ENCODE results near the gene TATDN2. TPM values are rescaled to one million over a fixed set of nuclear protein-coding genes. Genes with fewer than 3 reads are reported as not detected.
A peak's percentile ranks its signal among the peaks of the same experiment; 100 is the strongest.

The TATDN2 gene
- total and polyA plus RNA-seq, 2 donors (not counting 3 experiments of a cell fraction or from before 2014, with no cell fraction given): 10.7 to 26.8 TPM

GRCh38 chr3:10330319-10330718 lies 82.1 kb downstream of the TATDN2 start:
- H4K20me1 ChIP-seq (replicated peaks; ENCODE audit: control insufficient read depth, extremely low read depth, insufficient read depth, low read length): no peaks in the 10 kb centered on the region
- H3K9me1 ChIP-seq (replicated peaks; ENCODE audit: control insufficient read depth, extremely low read depth, insufficient read depth, low read length): no peaks in the 10 kb centered on the region
- H3K36me3 ChIP-seq (ENCODE audit: control insufficient read depth in 2 of 2, extremely low read depth in 1 of 2, insufficient read depth in 2 of 2, low read length in 2 of 2): no peaks in the 10 kb centered on the region
- no peak overlapping the region for H3K4me2 ChIP-seq (ENCODE audit: insufficient read depth, low read length)
- CTCF ChIA-PET: interaction anchor here (0.8 to 2.4 kb wide), 3 partner anchors 8 to 14 kb away, joined by 4 to 9 read pairs (median 9); no protein-coding TSS in a partner anchor
- H3K9me3 ChIP-seq (replicated peaks; ENCODE audit: control insufficient read depth, insufficient read depth, low read length): no peaks in the 10 kb centered on the region
- no peaks in the 10 kb centered on the region for H3K79me2 ChIP-seq (ENCODE audit: control insufficient read depth, insufficient read depth, low read length)
- no peak overlapping the region for H2AFZ ChIP-seq (ENCODE audit: low read depth, low read length)
- intact Hi-C loops (cut with micrococcal nuclease): no loop called here
- TF ChIP-seq POLR2A (IDR thresholded peaks at IDR 0.05; ENCODE audit: low read depth, low read length) (no peak), MAX (IDR thresholded peaks at IDR 0.05; ENCODE audit: insufficient read depth, insufficient read length) (no peak), JUN (IDR thresholded peaks at IDR 0.05; ENCODE audit: borderline replicate concordance, insufficient read depth, insufficient read length, low read depth) (no peak), EZH2 (IDR thresholded peaks at IDR 0.05; ENCODE audit: borderline replicate concordance, low read depth, low read length, severe bottlenecking) (no peak), CTCF (IDR thresholded peaks at IDR 0.05; ENCODE audit: extremely low read depth in 1 of 2, insufficient read depth in 1 of 2, low read depth in 1 of 2, low read length in 2 of 2) (no peak), POLR2AphosphoS5 (IDR thresholded peaks at IDR 0.05; ENCODE audit: insufficient read depth, low read depth, low read length) (no peak), GATA2 (IDR thresholded peaks at IDR 0.05; ENCODE audit: insufficient read depth, insufficient read length, low read depth, low read length) (no peak), FOS (IDR thresholded peaks at IDR 0.05; ENCODE audit: borderline replicate concordance, insufficient read depth, low read length) (no peak), MYC (IDR thresholded peaks at IDR 0.05; ENCODE audit: low read depth, low read length) (no peak)
- no peak for DNase-seq (ENCODE audit: low read depth, low spot score)
- POLR2A ChIA-PET: no interaction called here
- H3K27ac ChIP-seq (ENCODE audit: insufficient read depth, low read depth, low read length): no peak overlapping the region
- FAIRE-seq: no peak
- no peaks in the 10 kb centered on the region for H3K4me1 ChIP-seq (ENCODE audit: control insufficient read depth, extremely low read depth, insufficient read depth, low read length)
- H3K4me3 ChIP-seq (replicated peaks in 1 of 3; ENCODE audit: insufficient read depth in 1 of 3, low read depth in 1 of 3, low read length in 3 of 3): no peak overlapping the region
- peaks cover 27 to 44% of the 10 kb centered on the region in 2 experiments for H3K27me3 ChIP-seq (ENCODE audit: control insufficient read depth in 2 of 2, insufficient read depth in 2 of 2, low read length in 2 of 2)
- dilution Hi-C loops (cut with MboI; ENCODE audit: extremely low pct_ligation_motif_present, low sequenced_read_pairs): no loop called here
- no TSS peak for BruUV-seq (replicated peaks)
- H3K9ac ChIP-seq (replicated peaks; ENCODE audit: extremely low read depth, insufficient read depth, low read length): no peak overlapping the region

MicroRNAs within 50 kb of the gene (microRNA counts, 767-probe panel; counts per million panel counts)
- microRNA hsa-miR-378b: 723 counts per million, percentile 96 among the panel's probes with 10 or more counts

Small RNA genes lying within 50 kb of the gene (microRNA-seq; reads per million reads assigned to microRNA genes)
- not detected for gene MIR378B (ENCODE audit: borderline number of aligned reads, borderline replicate concordance)

Small RNA genes lying within 50 kb of the gene (small RNA-seq; reads per million reads assigned to genes)
- not detected for gene MIR378B (ENCODE audit: insufficient read depth, insufficient read length, low read depth, low replicate concordance)
- not detected for gene RF02126 (ENCODE audit: insufficient read depth, insufficient read length, low read depth, low replicate concordance)

Other genes starting within 250 kb of the TATDN2 start
- gene FANCD2, start 222.0 kb upstream of the TATDN2 start, total RNA-seq: 23.4 and 26.8 TPM in 2 replicates
- gene FANCD2, start 222.0 kb upstream of the TATDN2 start, polyA plus RNA-seq: 7.1 and 8.2 TPM in 2 replicates
- not detected in 2 replicates for gene FANCD2OS, start 140.2 kb upstream of the TATDN2 start, total RNA-seq
- not detected in 2 replicates for gene FANCD2OS, start 140.2 kb upstream of the TATDN2 start, polyA plus RNA-seq
- gene BRK1, start 132.8 kb upstream of the TATDN2 start, total RNA-seq: 123 and 133 TPM in 2 replicates
- 144 and 163 TPM in 2 replicates for gene BRK1, start 132.8 kb upstream of the TATDN2 start, polyA plus RNA-seq
- 39.2 and 41.0 TPM in 2 replicates for gene VHL, start 106.7 kb upstream of the TATDN2 start, total RNA-seq
- gene VHL, start 106.7 kb upstream of the TATDN2 start, polyA plus RNA-seq: 8.5 and 10.4 TPM in 2 replicates
- 10.0 and 11.1 TPM in 2 replicates for gene IRAK2, start 83.5 kb upstream of the TATDN2 start, total RNA-seq
- gene IRAK2, start 83.5 kb upstream of the TATDN2 start, polyA plus RNA-seq: 7.3 and 7.9 TPM in 2 replicates
- gene GHRL, start 44.5 kb downstream of the TATDN2 start, total RNA-seq: not detected in 2 replicates
- 0.06 TPM in 1 of 2 replicates, not detected in the other for gene GHRL, start 44.5 kb downstream of the TATDN2 start, polyA plus RNA-seq
- gene SEC13, start 72.7 kb downstream of the TATDN2 start, total RNA-seq: 230 and 231 TPM in 2 replicates
- 245 and 250 TPM in 2 replicates for gene SEC13, start 72.7 kb downstream of the TATDN2 start, polyA plus RNA-seq